Tibial artery (tissue), 4 donors: ENCODE results near the gene NTM.

Experiments
- DNase-seq, 2 donors: peaks; one replicate each; pipeline ENCODE4 v3.0.0-alpha.2; 2019
- H3K27ac ChIP-seq, 2 donors: fragments of 200-600 bp; sonication (generic) in 1 of 2; 1 replicate in 1 of 2; 2 replicates in 1 of 2; pipeline ENCODE4 v1.5.1; 2018 to 2019; ENCODE audit warnings: mild to moderate bottlenecking in 1 of 2
- H3K27me3 ChIP-seq, 2 donors: fragments of 200-600 bp; sonication (generic) in 1 of 2; one replicate each; pipeline versions ENCODE4 v1.5.1 to v1.6.0; 2016 to 2019
- H3K36me3 ChIP-seq, 3 donors: fragments of 200-600 bp; sonication (generic) in 2 of 3; one replicate each; pipeline ENCODE4 v1.5.1; 2016 to 2019; ENCODE audit warnings: mild to moderate bottlenecking in 2 of 3
- H3K4me1 ChIP-seq, 4 donors: fragments of 200-600 bp; sonication (generic) in 2 of 4; 1 replicate in 3 of 4; 2 replicates in 1 of 4; pipeline ENCODE4 v1.5.1; 2016 to 2019
- H3K4me3 ChIP-seq, 2 donors: fragments of 200-600 bp; sonication (generic) in 1 of 2; 1 replicate in 1 of 2; 2 replicates in 1 of 2; pipeline ENCODE4 v1.5.1; 2018 to 2019; ENCODE audit warnings: mild to moderate bottlenecking in 2 of 2
- H3K9me3 ChIP-seq, 3 donors: fragments of 200-600 bp; sonication (generic) in 1 of 3; one replicate each; pipeline ENCODE4 v1.5.1; 2016 to 2019
- CTCF ChIP-seq, 2 experiments: fragments of 200-600 bp in 1 of 2; fragments of 450-650 bp in 1 of 2; IDR thresholded peaks; one replicate each; pipeline ENCODE4 v1.5.1; 2017 to 2019; ENCODE audit warnings: antibody characterized with exemption in 2 of 2, mild to moderate bottlenecking in 1 of 2, moderate library complexity in 1 of 2
- intact Hi-C: fragments of 100-400 bp; cut with DNase I; formaldehyde crosslinking; loops from one replicate; pipeline ENCODE4 v1.15.0; 2023; ENCODE audit warnings: low total_unique reads

The NTM gene

GRCh38 chr11:131827430-131827829 is 457.0 kb downstream of the NTM start:
- Histone ChIP-seq H3K4me1 (no peaks in the 10 kb centered on the region), H3K36me3 (no peaks in the 10 kb centered on the region), H3K9me3 (no peaks in the 10 kb centered on the region), H3K27me3 (no peaks in the 10 kb centered on the region), H3K4me3 (no peak overlapping the region), H3K27ac (no peak overlapping the region)
- intact Hi-C loops: no loop called here
- DNase-seq: no peak
- TF ChIP-seq CTCF (IDR thresholded peaks at IDR 0.05): no peak

- Histone ChIP-seq H3K27me3 (no peaks in the 10 kb centered on the region), H3K36me3 (no peaks in the 10 kb centered on the region), H3K4me1 (no peaks in the 10 kb centered on the region), H3K27ac (no peak overlapping the region), H3K4me3 (no peak overlapping the region), H3K9me3 (no peaks in the 10 kb centered on the region)
- no peak for TF ChIP-seq CTCF (IDR thresholded peaks at IDR 0.05)
- intact Hi-C loops: no loop called here
- no peak for DNase-seq
Measured at GRCh38 chr11:131829725-131830124, 459.3 kb downstream of the NTM start.

GRCh38 chr11:131832079-131832478 is 461.7 kb downstream of the NTM start:
- H3K27ac ChIP-seq: no peak overlapping the region
- no peak overlapping the region for H3K4me3 ChIP-seq
- intact Hi-C loops: no loop called here
- no peaks in the 10 kb centered on the region for H3K4me1 ChIP-seq
- DNase-seq: no peak
- no peak for TF ChIP-seq CTCF (IDR thresholded peaks at IDR 0.05)
- H3K36me3 ChIP-seq: no peaks in the 10 kb centered on the region
- H3K27me3 ChIP-seq: no peaks in the 10 kb centered on the region
- no peaks in the 10 kb centered on the region for H3K9me3 ChIP-seq

- DNase-seq: no peak
- intact Hi-C loops: no loop called here
- H3K27me3 ChIP-seq: no peaks in the 10 kb centered on the region
- no peak overlapping the region for H3K4me3 ChIP-seq
- no peak overlapping the region for H3K27ac ChIP-seq
- H3K9me3 ChIP-seq: no peaks in the 10 kb centered on the region
- H3K36me3 ChIP-seq: no peaks in the 10 kb centered on the region
- TF ChIP-seq CTCF (IDR thresholded peaks at IDR 0.05): no peak
- no peaks in the 10 kb centered on the region for H3K4me1 ChIP-seq
Measured at GRCh38 chr11:131833366-131833765, 463.0 kb downstream of the NTM start.

DNA sequence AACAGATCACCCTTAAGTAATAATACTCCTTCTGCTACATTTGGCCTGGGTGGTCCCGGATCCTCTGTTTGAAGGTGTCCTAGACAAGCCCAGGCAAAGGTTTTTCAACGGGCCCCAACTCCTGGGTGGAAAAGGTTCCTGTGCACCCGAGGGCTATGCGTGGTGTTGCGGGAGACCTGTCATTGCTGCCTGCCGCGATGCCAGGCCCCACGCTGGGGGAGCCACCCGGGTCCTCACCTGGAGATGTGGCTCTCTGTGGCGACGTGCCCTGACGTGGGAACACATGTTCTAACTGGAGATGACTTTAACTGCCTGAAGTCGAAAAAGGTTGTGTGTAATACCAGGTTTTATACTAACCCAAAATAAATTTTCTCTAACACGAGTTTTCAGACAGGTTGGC is 467.1 kb downstream of the NTM start:
- H3K4me1 ChIP-seq: no peaks in the 10 kb centered on the region
- no peaks in the 10 kb centered on the region for H3K36me3 ChIP-seq
- no peak for TF ChIP-seq CTCF (IDR thresholded peaks at IDR 0.05)
- no peaks in the 10 kb centered on the region for H3K27me3 ChIP-seq
- intact Hi-C loops: no loop called here
- DNase-seq: no peak
- H3K4me3 ChIP-seq: no peak overlapping the region
- no peaks in the 10 kb centered on the region for H3K9me3 ChIP-seq
- H3K27ac ChIP-seq: no peak overlapping the region

DNA sequence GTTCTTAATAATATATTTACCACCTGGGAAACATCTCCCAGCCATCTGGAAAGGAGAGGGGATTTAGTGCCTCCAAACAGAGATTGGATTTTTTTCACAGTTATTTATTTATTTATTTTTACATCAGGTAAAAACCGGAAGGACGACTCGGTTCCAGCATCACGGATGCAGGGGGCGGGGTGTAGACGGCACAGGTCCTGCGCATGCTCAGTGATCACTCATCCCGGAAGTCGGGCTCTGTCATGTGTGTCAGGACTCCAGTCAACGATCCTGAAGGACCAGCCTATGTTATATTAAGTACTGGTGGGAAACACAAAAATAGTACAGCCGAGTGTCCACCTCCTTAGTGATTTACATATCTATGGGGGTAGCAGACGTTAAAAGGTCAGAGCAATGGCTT is 467.6 kb downstream of the NTM start:
- no peaks in the 10 kb centered on the region for H3K27me3 ChIP-seq
- no peak overlapping the region for H3K4me3 ChIP-seq
- H3K36me3 ChIP-seq: no peaks in the 10 kb centered on the region
- intact Hi-C loops: no loop called here
- DNase-seq: no peak
- no peaks in the 10 kb centered on the region for H3K4me1 ChIP-seq
- H3K9me3 ChIP-seq: no peaks in the 10 kb centered on the region
- TF ChIP-seq CTCF (IDR thresholded peaks at IDR 0.05): no peak
- H3K27ac ChIP-seq: no peak overlapping the region
